HL-60 (cell line): ENCODE data around the gene PSTPIP1.

ENCODE experiments used
- POLR2AphosphoS5 ChIP-seq: IDR thresholded peaks from 2 replicates; pipeline ENCODE4 v1.6.1; 2012; ENCODE audit warnings: low read depth
- TF ChIP-seq, protein P1 (sequence below): IDR thresholded peaks from one replicate; pipeline ENCODE4 v1.5.1; 2011; ENCODE audit warnings: low read length, control low read depth, inconsistent platforms; ENCODE audit not compliant: insufficient read depth
- TF ChIP-seq, protein P2 (sequence below): IDR thresholded peaks from 2 replicates; pipeline ENCODE4 v1.6.1; 2012; ENCODE audit warnings: low read depth; ENCODE audit not compliant: insufficient replicate concordance

DNA sequence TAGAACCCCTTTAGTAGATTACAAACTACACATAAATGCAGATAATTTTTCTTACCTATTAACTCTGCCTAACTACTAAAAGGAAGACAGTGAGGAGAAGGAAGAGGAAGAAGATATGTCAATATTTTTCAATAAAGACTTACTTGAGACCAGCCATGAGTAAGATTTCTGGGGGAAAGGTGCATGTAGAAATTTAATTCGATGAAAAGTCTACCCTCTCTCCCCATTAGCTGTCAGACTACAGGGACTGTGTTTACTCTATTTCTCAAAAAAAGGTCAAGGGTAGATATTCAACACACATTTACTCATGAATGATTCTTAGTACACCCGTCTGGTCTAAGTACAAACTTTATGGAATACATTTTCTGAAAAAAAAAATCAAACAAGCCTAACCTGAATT, 69.1 kb downstream of the PSTPIP1 start:
- TF ChIP-seq, protein P1, sequence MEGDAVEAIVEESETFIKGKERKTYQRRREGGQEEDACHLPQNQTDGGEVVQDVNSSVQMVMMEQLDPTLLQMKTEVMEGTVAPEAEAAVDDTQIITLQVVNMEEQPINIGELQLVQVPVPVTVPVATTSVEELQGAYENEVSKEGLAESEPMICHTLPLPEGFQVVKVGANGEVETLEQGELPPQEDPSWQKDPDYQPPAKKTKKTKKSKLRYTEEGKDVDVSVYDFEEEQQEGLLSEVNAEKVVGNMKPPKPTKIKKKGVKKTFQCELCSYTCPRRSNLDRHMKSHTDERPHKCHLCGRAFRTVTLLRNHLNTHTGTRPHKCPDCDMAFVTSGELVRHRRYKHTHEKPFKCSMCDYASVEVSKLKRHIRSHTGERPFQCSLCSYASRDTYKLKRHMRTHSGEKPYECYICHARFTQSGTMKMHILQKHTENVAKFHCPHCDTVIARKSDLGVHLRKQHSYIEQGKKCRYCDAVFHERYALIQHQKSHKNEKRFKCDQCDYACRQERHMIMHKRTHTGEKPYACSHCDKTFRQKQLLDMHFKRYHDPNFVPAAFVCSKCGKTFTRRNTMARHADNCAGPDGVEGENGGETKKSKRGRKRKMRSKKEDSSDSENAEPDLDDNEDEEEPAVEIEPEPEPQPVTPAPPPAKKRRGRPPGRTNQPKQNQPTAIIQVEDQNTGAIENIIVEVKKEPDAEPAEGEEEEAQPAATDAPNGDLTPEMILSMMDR, result no peak
- no peak for TF ChIP-seq POLR2AphosphoS5
- TF ChIP-seq, protein P2, sequence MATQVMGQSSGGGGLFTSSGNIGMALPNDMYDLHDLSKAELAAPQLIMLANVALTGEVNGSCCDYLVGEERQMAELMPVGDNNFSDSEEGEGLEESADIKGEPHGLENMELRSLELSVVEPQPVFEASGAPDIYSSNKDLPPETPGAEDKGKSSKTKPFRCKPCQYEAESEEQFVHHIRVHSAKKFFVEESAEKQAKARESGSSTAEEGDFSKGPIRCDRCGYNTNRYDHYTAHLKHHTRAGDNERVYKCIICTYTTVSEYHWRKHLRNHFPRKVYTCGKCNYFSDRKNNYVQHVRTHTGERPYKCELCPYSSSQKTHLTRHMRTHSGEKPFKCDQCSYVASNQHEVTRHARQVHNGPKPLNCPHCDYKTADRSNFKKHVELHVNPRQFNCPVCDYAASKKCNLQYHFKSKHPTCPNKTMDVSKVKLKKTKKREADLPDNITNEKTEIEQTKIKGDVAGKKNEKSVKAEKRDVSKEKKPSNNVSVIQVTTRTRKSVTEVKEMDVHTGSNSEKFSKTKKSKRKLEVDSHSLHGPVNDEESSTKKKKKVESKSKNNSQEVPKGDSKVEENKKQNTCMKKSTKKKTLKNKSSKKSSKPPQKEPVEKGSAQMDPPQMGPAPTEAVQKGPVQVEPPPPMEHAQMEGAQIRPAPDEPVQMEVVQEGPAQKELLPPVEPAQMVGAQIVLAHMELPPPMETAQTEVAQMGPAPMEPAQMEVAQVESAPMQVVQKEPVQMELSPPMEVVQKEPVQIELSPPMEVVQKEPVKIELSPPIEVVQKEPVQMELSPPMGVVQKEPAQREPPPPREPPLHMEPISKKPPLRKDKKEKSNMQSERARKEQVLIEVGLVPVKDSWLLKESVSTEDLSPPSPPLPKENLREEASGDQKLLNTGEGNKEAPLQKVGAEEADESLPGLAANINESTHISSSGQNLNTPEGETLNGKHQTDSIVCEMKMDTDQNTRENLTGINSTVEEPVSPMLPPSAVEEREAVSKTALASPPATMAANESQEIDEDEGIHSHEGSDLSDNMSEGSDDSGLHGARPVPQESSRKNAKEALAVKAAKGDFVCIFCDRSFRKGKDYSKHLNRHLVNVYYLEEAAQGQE, result no peak
